Measurements from ENCODE around the gene ABCG2.
A peak's percentile ranks its signal among the peaks of the same experiment; 100 is the strongest.

Gene ABCG2

DNA sequence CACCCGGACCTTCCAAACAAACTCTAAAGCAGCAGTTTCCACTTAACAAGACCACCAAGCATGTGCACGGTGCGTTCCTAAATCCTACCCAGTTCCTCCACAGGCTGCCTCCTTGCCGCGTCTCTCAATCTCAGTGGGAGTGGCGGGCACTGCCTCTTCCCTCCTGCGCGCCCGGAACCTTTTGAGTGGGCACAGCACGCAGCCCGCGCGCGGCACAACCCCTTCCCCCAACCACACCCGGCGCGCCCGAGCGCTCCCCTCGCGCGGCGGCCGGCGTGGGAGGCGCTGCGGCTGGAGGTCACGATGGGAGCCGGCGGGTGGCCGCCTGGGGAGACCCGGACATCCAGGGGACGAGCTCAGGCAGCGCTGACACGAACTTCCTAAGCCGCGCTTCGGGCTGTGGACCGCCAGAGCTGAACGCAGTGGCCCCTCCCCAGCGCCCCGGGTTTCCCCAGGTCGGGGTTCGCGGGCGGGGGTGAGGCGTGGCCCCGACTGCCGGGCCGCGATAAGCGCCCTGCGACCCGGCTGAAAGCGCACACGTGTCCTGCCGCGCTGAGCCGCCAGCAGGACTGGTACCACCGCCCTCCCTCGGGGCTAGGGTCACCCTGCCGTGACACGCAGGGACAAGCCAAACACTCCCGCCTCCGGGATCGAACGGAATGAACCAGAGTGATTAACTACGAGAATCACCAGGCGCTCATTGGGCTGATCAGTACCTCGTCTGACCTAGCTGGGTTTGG lies at the start of gene ABCG2:
Gene ABCG2, minus strand, starts transcription at position 151 of the 740 bp plus-strand sequence. CDS start 18,644 bp downstream, outside the sequence.
- peak; percentile 0 for DNase-seq (ENCODE audit: low read depth, low spot score)

DNA sequence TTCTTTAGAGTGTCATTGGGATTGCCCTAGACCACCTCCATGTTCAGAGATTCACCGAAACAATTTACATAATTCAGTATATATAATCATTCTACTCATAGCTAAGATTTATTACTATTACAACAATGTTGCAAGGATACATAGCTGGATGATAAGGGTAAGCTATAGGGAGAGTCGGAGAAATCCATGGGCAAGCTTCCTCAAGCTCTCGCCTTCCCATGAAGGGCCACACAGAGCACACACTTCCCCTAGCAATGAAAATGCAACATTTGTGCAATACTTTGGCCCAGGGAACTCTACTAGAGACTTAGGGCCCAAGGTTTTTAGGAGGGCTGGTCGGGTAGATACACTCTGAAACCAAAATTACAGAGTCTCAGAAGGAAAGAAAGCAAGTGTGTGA lies 49.7 kb upstream of the ABCG2 start:
- no peak for DNase-seq (ENCODE audit: low read depth, low spot score)

DNA sequence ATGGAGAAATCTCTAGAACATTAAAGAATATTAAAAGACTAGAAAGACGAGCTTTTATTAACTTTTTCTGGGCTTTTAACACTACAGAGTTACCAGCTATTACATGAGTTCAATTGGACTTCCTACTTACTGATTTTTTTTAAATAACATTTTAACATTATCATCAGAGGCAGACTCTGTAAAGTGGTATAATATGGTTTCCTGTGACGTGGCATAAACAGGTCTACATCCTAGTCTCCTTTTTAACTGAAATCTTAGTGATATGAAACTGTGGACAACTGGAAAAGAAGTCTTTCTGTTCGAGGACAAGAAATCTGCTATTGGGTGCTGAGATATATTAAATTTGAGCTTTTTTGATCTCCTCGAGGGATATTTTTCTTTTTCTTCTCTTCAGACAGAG lies 48.7 kb upstream of the ABCG2 start:
- DNase-seq (ENCODE audit: low read depth, low spot score), result no peak

DNA sequence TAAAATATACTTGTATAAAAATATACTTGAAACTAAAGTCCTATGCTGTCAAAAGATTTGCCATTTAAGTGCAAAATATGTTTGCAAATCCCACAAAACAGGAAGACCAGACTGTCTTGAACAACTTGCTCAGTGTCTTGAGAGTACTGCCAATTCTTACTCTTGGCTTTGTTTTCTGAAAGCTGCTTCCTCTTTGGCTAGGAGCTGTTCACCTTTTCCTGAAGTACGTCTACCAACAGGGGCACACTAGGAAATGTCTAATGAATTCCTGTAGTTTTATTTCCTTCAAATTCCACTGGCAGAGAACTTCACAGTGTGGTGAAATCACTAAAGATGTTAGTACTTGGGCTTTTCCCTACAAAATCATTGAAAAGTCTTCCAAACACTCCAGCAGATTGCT lies 46.4 kb upstream of the ABCG2 start:
- DNase-seq (ENCODE audit: low read depth, low spot score), result no peak

DNA sequence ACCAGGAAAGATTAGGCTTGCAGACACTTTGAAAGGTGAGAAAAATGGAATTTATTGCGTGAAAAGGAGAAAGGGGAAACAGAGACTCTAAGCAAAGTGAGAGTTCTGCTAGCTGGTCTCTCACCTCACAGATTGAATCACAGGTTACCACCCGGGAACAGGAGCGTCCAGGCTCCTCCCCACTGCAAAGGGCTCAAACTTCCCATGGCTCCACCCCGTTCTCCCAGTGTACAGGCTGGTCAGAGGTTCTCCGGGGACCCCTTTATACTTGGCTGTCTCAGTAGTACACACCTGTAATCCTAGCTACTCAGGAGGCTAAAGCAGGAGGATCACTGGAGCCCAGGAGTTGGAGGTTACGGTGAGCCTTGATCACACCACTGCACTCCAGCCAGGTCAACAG lies 44.0 kb upstream of the ABCG2 start:
- DNase-seq (ENCODE audit: low read depth, low spot score), result no peak

DNA sequence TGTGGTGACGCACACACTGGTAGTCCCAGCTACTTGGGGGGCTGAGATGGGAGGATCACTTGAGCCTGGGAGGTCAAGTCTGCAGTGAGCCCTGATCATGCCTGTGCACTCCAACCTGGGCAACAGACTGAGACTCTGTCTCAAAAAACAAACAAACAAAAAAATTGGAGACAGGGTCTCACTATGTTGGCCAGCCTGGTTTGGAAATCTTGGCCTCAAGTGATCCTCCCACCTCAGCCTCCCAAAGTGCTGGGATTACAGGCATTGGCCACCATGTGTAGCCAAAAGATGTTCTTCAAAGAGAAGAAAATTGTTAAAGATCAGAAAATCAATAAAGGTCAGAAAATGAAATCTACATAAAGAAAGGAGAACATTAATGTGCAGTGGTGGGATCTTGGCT lies 41.7 kb upstream of the ABCG2 start:
- DNase-seq (ENCODE audit: low read depth, low spot score), result no peak

DNA sequence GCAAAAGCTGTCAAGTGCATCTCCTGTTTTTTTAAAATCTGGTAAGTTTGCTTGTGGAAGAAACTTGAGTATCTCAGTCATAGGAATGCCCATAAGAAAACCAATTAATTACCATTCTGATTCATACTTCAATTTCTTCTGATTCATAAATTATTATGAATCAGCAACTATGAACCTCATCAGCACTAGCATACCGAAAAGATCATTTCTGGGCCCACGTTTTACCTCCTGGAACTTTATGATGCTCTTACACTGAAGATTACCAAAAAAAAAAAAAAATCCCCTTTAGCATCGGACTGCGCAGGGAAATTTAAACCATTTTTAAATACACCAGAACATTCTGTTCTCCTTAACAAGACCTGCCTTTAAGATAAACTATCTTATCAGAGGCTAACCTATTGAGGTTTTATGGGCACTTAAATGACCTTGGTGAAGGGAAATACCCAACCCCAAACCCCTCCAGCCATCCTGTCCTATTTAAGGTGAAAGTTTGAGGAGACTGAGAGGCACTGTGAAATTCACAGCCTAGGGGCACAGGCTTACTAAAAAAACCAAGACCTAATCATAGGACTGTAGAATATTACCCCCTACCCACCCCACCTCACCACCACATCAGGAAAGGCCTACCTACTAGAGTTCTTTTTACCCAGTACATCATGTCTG lies 38.2 kb upstream of the ABCG2 start:
- DNase-seq (ENCODE audit: low read depth, low spot score), result no peak

DNA sequence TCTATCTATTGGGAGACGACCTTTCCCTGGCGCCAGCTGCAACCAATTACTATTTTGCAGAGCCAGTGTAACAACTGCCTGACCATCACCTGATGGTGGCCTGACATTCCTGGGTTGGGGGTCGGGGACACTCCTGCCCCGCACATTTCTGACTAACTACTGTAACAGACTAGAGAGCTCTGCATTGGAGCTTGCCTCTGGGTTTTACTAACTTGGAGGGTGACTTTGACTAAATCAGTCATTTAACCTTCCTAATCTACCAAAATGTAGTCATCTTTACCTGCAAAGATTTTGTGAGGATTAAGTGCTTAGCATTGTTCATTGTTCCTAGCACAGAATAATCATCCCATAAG lies 37.5 kb upstream of the ABCG2 start:
- DNase-seq (ENCODE audit: low read depth, low spot score), result no peak

DNA sequence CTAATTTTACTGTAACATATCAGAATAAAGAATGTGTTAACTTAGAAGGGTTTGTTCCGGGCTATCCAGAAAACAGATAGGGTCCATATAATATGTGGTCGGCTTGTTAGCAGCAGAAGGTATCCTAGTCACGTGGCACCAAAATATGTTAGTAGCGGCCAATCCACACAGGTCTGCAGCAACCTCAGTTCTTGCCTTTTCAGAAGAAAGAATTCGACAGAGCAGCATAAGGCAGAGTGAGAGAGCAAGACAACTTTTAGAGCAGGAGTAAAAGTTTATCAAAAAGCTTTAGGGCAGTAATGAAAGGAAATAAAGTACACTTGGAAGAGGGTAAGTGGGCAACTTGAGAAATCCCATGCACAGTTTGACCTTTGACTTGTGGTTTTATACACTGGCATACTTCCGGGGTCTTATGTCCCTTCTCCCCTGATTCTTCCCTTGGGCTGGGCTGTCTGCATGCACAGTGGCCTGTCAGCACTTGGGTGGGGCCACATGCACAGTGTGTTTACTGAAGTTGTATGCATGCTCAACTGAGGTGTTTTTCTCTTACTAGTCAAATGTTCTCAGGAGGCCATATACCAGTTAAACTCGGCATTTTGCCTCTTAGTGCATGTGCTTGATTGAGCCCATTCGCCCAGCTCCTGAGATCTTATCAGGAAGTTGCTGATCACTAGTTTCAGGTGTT lies 37.0 kb upstream of the ABCG2 start:
- no peak for DNase-seq (ENCODE audit: low read depth, low spot score)

DNA sequence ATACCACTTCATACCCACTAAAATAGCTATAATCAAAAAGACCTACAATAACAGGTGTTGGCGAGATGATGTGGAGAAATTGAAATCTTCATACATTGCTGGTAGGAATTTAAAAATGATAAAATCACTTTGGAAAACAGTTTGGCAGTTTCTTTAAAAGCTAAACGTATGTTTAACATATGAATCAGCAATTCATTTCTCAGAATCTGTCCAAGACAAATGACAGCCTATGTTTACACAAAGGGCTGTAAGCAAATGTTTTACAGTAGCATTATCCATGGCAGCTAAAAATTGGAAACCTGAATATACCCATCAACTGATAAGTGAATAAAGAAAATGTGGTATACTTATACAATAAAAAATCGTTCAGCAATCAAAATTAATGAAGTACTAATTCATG lies 33.0 kb upstream of the ABCG2 start:
- DNase-seq (ENCODE audit: low read depth, low spot score), result no peak

DNA sequence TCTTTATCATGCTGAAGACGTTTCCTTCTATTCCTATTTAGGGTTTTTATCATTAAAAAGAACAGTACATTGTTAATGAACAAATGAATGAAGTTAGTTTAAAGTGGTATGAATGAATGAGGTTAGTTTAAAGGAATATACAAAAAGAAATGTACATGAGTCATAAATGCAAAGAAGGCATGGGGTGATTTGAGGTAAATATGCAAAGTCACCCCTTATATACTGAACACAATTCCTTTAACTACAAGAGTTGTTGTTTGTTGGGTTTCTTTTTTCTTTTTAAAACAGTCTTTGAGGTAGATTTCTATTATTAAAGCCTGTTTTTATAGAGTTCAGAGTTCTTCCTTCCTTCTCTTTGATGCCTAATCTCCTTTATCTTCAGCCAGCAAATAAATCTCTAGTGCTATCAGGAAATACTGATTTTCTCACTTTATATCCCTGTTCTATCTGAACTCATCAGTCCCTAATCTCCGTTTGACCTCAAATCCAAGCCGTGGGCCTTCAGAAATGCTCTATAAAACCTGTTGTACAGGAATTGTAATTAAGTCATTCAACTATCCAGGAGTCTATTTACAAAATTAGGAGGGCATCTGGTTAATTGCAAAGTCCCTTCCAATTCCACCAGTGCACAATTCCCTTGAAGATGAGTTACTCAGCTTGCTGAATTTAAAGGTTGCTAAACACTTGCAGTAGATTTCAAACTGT lies 31.6 kb upstream of the ABCG2 start:
- DNase-seq (ENCODE audit: low read depth, low spot score), result no peak

DNA sequence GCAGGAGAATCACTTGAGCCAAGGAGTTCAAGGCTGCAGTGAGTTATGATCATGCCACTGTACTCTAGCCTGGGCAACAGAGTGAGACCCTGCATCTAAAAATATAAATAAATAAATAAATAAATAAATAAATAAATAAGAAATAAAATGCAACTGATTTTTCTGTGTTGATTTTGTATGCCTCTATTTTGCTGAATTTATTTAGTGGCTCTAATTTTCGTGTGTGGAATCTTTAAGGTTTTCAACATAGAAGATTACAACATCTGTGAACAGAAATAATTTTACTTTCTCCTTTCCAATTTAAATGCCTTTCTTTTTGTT lies 30.9 kb upstream of the ABCG2 start:
- no peak for DNase-seq (ENCODE audit: low read depth, low spot score)

DNA sequence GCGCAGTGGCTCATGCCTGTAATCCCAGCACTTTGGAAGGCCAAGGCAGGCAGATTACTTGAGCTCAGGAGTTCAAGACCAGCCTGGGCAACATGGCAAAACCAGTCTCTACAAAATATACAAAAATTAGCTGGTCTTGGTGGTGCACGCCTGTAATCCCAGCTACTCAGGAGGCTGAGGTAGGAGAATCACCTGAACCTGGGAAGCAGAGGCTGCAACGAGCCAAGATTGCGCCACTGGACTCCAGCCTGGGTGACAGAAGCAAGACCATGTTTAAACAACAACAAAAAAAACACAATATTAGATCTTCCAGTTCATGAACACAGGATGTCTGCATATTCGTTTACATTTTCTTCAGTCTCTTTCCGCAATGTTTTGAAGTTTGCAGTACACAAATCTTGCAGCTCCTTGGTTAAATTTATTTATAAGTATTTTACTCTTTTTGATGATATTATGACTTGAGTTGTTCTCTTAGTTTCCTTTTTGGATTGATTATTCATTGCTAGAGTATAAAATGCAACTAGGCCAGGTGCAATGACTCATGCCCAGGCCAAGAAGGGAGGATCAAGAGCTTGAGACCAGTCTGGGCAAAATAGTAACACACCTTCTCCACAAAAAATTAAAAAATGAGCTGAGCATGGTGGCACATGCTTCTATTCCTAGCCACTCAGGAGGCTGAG lies 30.4 kb upstream of the ABCG2 start:
- no peak for DNase-seq (ENCODE audit: low read depth, low spot score)

DNA sequence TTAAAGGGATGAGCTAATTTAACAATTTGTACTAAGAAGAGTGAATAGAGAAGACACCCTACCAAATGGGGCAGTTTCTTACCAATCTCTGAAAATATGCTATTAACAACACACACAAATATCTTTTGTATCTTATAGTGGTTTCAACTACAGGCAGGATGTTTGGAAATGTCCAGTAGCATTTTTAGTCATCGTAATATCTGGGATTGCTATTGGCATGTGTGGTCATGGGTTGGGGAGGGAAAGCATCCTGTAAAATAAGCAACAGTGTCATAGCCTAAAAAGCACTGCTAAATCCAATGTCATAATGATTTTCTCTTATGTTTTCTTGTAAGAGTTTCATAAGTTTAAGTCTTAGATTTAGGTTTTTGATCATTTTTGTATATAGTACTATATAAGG lies 29.3 kb upstream of the ABCG2 start:
- no peak for DNase-seq (ENCODE audit: low read depth, low spot score)

DNA sequence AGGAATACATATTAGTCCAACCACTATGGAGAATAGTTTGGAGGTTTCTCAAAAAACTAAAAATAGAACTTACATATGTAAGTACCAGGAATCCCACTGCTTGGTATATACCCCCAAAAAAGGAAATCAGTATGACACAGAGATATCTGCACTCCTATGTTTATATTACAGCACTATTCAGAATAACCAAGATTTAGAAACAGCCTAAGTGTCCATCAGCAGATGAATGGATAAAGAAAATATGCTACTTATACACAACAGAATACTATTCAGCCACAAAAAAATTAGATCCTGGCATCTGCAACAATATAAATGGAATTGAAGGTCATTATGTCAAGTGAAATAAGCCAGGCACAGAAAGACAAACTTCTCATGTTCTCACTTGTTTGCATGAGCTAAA lies 27.5 kb upstream of the ABCG2 start:
- no peak for DNase-seq (ENCODE audit: low read depth, low spot score)

DNA sequence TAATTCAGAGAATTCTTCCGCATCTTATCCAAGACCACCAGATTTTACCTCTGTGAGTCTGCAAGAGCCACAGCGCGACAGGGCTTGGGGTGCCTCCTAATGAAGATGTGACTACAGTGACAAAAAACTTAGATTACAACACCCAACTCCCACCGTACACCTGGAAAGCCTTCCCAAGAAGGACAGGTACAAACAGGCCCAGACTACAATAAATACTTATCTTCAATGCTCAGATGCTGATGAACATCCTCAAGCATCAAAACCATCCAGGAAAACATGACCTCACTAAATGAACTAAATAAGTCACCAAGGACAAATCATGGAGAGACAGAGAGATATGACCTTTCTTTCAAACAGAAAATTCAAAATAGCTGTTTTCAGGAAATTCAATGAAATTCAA lies 20.8 kb upstream of the ABCG2 start:
- DNase-seq (ENCODE audit: low read depth, low spot score), result no peak

DNA sequence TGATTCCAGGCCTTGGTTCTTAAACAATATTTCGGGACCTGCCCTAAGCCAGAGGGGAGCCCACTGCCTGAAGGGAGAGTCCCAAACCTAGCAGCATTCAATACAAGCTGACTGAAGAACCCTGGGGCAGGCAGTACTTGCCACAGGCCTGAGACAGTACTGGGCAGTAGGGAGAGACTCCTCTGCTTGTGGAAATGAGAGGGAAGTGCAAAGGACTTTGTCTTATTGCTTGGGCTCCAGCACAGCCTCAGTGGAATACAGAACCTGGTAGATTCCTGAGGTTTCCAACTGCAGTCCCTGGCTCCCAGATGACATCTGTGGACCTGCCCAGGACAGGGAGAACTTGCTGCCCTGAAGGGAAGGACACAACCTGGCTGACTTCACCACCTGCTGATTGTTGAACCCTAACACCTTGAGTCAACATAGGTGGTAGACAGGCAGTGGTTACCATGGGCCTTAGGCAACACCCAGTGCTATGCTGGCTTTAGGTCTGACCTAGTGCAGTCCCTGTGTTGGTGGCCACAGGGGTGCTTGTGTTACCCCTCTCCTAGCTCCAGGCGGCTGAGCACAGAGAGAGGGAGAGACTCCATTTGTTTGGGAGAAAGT lies 20.3 kb upstream of the ABCG2 start:
- no peak for DNase-seq (ENCODE audit: low read depth, low spot score)

DNA sequence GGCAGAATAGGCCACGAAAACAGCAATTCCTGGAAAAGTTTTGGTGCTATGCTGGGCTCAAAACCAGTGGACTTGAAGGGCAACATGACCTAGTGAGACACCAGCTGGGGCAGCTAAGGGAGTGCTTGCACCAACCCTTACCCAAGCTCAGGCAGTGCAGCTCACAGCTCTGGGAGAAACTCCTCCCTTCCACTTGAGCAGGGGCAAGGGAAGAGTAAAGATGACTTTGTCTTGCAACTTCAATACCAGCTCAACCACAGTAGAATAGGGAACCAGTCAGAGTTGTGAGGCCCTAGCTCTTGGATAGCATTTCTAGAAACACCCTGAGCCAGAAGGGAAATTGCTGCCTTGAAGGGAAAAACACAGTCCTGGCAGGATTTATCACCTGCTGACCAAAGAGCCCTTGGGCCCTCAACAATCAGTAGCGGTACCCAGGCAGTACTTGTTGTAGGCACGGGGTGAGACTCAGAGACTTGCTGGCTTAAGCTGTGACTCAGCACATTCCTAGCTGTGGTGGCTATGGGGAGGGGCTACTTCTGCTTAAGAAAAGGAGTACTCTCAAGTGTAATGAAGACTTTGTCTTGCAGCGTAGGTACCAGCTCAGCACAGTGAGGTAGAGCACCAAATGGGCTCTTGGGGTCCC lies 19.7 kb upstream of the ABCG2 start:
- no peak for DNase-seq (ENCODE audit: low read depth, low spot score)

DNA sequence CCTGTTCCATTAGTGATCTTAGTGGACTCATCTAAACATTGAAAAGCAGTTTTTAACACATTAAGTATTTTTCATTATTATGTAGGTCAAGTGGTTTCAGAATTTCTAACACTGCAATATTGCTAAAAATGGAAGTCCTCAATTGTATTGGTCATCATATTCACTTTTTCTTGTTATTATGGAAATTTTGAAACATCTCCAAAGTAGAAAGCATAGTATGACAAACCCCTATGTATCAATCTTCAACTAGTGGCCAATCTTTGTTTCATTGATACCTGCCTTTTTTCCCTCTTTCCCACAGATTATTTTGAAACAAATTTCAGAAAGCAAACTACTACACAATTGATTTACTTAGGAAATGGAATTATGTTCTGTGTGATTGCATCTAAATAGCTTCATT lies 14.5 kb upstream of the ABCG2 start:
- DNase-seq (ENCODE audit: low read depth, low spot score), result no peak

DNA sequence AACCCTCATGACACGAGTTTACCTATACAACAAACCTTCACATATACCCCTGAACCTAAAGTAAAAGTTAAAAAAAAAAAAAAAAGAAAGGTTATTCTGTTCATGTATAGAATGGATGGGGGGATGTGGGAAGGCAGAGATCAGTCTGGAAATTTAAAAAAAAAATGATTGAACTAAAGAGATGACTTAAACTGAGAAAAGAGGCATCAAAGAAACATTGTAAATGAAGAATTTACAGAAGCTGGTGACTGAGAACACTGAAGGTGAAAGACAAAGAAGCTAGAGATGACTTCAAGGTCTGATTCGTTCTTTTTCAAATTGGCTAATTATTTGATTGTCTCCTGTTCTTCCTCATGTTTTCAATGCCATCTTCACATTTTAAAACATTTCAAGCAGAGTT lies 12.8 kb upstream of the ABCG2 start:
- no peak for DNase-seq (ENCODE audit: low read depth, low spot score)

DNA sequence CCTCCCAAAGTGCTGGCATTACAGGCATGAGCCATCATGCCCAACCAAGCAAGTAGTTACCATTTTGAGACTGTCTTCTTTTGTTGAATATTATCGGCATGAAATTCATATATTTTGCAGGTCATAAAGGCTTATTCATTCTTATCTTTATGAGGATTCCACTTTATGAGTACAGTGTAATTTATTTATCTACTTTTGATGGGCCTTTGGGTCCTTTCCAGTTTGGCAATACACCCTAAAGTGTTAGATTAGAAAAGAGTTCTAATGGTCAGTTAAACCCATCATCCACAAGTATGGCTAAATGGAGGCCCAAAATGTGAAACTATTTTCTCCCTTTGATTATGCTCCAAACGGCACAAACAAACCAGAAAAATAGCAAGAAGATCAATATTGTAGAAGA lies 10.9 kb upstream of the ABCG2 start:
- no peak for DNase-seq (ENCODE audit: low read depth, low spot score)

Data from activated CD4-positive, CD25-positive, alpha-beta regulatory T cell treated with anti-CD3 and anti-CD28 coated beads, Interleukin-2, amount 50 U/mL, for 16 hours (primary cell).